Endothelial cell of umbilical vein (primary cell): ENCODE results near the gene DMBT1. TPM values are rescaled to one million over a fixed set of nuclear protein-coding genes. Genes with fewer than 3 reads are reported as not detected.

ENCODE experiments used
- BruUV-seq: library from RNA; stranded (reverse); fragments of 400-500 nt; replicated peaks from 2 replicates; lab custom pipeline; 2021; lab: Mats Ljungman, UMichigan
- CTCF ChIA-PET: fragments of 300-600, 350-600 bp; sonication (Branson Sonifier 250); formaldehyde crosslinking; loops from one replicate; lab custom pipeline; 2021; ENCODE audit warnings: antibody characterized with exemption, inconsistent platforms; lab: Charles Lee
- POLR2A ChIA-PET: fragments of 300-600, 350-600 bp; sonication (Branson Sonifier 250); formaldehyde crosslinking; loops from one replicate; lab custom pipeline; 2021; ENCODE audit warnings: antibody characterized with exemption, inconsistent platforms; lab: Charles Lee
- DNase-seq: peaks from one replicate; pipeline ENCODE4 v3.0.0-alpha.2; 2011; ENCODE audit warnings: low read depth, low spot score
- FAIRE-seq: peaks from 2 replicates; lab custom pipeline; 2011; peaks lifted over from hg19 to GRCh38; lab: Jason Lieb, UNC
- H2AFZ ChIP-seq: 2 replicates; pipeline ENCODE4 v1.6.0; 2012; ENCODE audit warnings: low read depth, low read length, control low read depth, inconsistent platforms
- H3K27ac ChIP-seq: 2 replicates; pipeline ENCODE4 v1.5.1; 2011; ENCODE audit warnings: low read depth, mild to moderate bottlenecking, control low read depth, low read length, moderate library complexity; ENCODE audit not compliant: insufficient read depth
- H3K27me3 ChIP-seq, 2 experiments: 2 replicates each; pipeline versions ENCODE4 v1.6.0 to v1.6.1; 2011; ENCODE audit warnings: low read length in 2 of 2, mixed read lengths in 1 of 2; ENCODE audit not compliant: control insufficient read depth in 2 of 2, insufficient read depth in 2 of 2
- H3K36me3 ChIP-seq, 2 experiments: 2 replicates in 1 of 2; 3 replicates in 1 of 2; pipeline ENCODE4 v1.5.1; 2011; ENCODE audit warnings: low read length in 2 of 2, mild to moderate bottlenecking in 1 of 2, moderate library complexity in 1 of 2; ENCODE audit not compliant: control insufficient read depth in 2 of 2, insufficient read depth in 2 of 2; ENCODE audit errors: extremely low read depth in 1 of 2
- H3K4me1 ChIP-seq: 3 replicates; pipeline ENCODE4 v1.5.1; 2011; ENCODE audit warnings: mild to moderate bottlenecking, low read length; ENCODE audit not compliant: control insufficient read depth, insufficient read depth; ENCODE audit errors: extremely low read depth
- H3K4me2 ChIP-seq: 2 replicates; pipeline ENCODE4 v1.6.1; 2011; ENCODE audit warnings: low read length, control low read depth, mixed read lengths; ENCODE audit not compliant: insufficient read depth
- H3K4me3 ChIP-seq, 3 experiments: fragments of 200-600 bp in 1 of 3; sonication (generic), shearing (Covaris generic) in 1 of 3; replicated peaks in 1 of 3; 2 replicates each; pipeline ENCODE4 v1.5.1; 2011 to 2016; ENCODE audit warnings: control low read depth in 3 of 3, low read length in 3 of 3, mild to moderate bottlenecking in 2 of 3, inconsistent platforms in 1 of 3, low read depth in 1 of 3, moderate library complexity in 1 of 3; ENCODE audit not compliant: insufficient read depth in 1 of 3
- H3K79me2 ChIP-seq: 2 replicates; pipeline ENCODE4 v1.6.0; 2012; ENCODE audit warnings: low read length, inconsistent platforms; ENCODE audit not compliant: control insufficient read depth, insufficient read depth
- H3K9ac ChIP-seq: replicated peaks from 2 replicates; pipeline ENCODE3; 2011; ENCODE audit warnings: low read length, control low read depth; ENCODE audit not compliant: insufficient read depth; ENCODE audit errors: extremely low read depth
- H3K9me1 ChIP-seq: replicated peaks from 3 replicates; pipeline ENCODE4 v1.6.0; 2011; ENCODE audit warnings: mild to moderate bottlenecking, low read length; ENCODE audit not compliant: control insufficient read depth, insufficient read depth; ENCODE audit errors: extremely low read depth
- H3K9me3 ChIP-seq: replicated peaks from 2 replicates; pipeline ENCODE4 v1.5.1; 2012; ENCODE audit warnings: low read length, inconsistent platforms; ENCODE audit not compliant: control insufficient read depth, insufficient read depth
- H4K20me1 ChIP-seq: replicated peaks from 2 replicates; pipeline ENCODE3; 2011; ENCODE audit warnings: mild to moderate bottlenecking, low read length; ENCODE audit not compliant: control insufficient read depth, insufficient read depth; ENCODE audit errors: extremely low read depth
- CTCF ChIP-seq, 2 donors: IDR thresholded peaks; 1 replicate in 1 of 2; 2 replicates in 1 of 2; pipeline ENCODE4 v1.5.1; 2011; ENCODE audit warnings: low read length in 2 of 2, mild to moderate bottlenecking in 2 of 2, moderate library complexity in 2 of 2, control low read depth in 1 of 2, inconsistent platforms in 1 of 2, low read depth in 1 of 2; ENCODE audit not compliant: insufficient read depth in 1 of 2; ENCODE audit errors: extremely low read depth in 1 of 2
- EZH2 ChIP-seq: IDR thresholded peaks from 2 replicates; pipeline ENCODE4 v1.6.1; 2012; ENCODE audit warnings: borderline replicate concordance, low read depth, mild to moderate bottlenecking, moderate library complexity, low read length, inconsistent platforms; ENCODE audit not compliant: severe bottlenecking
- FOS ChIP-seq: IDR thresholded peaks from 2 replicates; pipeline ENCODE4 v1.6.1; 2011; ENCODE audit warnings: mild to moderate bottlenecking, low read length, moderate library complexity, borderline replicate concordance; ENCODE audit not compliant: insufficient read depth
- GATA2 ChIP-seq: IDR thresholded peaks from 2 replicates; pipeline ENCODE4 v1.7.0; 2011; ENCODE audit warnings: low read depth, mild to moderate bottlenecking, moderate library complexity, mixed read lengths, low read length; ENCODE audit not compliant: insufficient read length, insufficient read depth
- JUN ChIP-seq: IDR thresholded peaks from 2 replicates; pipeline ENCODE4 v1.6.1; 2011; ENCODE audit warnings: borderline replicate concordance, low read depth; ENCODE audit not compliant: insufficient read length, insufficient read depth
- MAX ChIP-seq: IDR thresholded peaks from 2 replicates; pipeline ENCODE4 v1.6.1; 2011; ENCODE audit not compliant: insufficient read depth, insufficient read length
- MYC ChIP-seq: IDR thresholded peaks from one replicate; pipeline ENCODE4 v1.6.1; 2011; ENCODE audit warnings: mild to moderate bottlenecking, low read depth, low read length
- POLR2A ChIP-seq: IDR thresholded peaks from 2 replicates; pipeline ENCODE4 v1.6.1; 2012; ENCODE audit warnings: low read depth, mild to moderate bottlenecking, control low read depth, low read length
- POLR2AphosphoS5 ChIP-seq: IDR thresholded peaks from 2 replicates; pipeline ENCODE4 v1.6.1; 2012; ENCODE audit warnings: low read depth, mild to moderate bottlenecking, control low read depth, low read length, moderate library complexity; ENCODE audit not compliant: insufficient read depth
- dilution Hi-C: fragments of 300-500 bp; cut with MboI; formaldehyde crosslinking; loops from one replicate; pipeline ENCODE4 v1.15.0; 2019; ENCODE audit warnings: low sequenced_read_pairs; ENCODE audit not compliant: extremely low pct_ligation_motif_present
- intact Hi-C: fragments of 100-400 bp; cut with micrococcal nuclease; formaldehyde crosslinking; loops from one replicate; pipeline ENCODE4 v1.10.0; 2022
- polyA plus RNA-seq, 4 experiments: library from polyadenylated mRNA; depleted of rRNA in 3 of 4; stranded (reverse) in 3 of 4; unstranded in 1 of 4; fragments of >200 nt; gene quantifications; 2 replicates each; pipeline versions ENCODE4 v1.2.1 to v1.2.3, GENCODE V29; 2011 to 2012; ENCODE audit warnings: missing spikeins in 1 of 4
- total RNA-seq: library from RNA; stranded (reverse); gene quantifications from 2 replicates; pipeline ENCODE4 v1.2.3, GENCODE V29; 2021

DMBT1 gene
- total and polyA plus RNA-seq, 2 donors (not counting 3 experiments of a cell fraction or from before 2014, with no cell fraction given) = 0.01 TPM; not detected in 1

GRCh38 chr10:122665329-122665860, 104.8 kb downstream of the DMBT1 start:
- DNase-seq (no peak), FAIRE-seq (no peak)
- Histone ChIP-seq H4K20me1 (no peaks in the 10 kb centered on the region), H3K27me3 (no peaks in the 10 kb centered on the region), H2AFZ (no peak overlapping the region), H3K4me2 (no peak overlapping the region), H3K27ac (no peak overlapping the region), H3K79me2 (no peaks in the 10 kb centered on the region), H3K4me1 (no peaks in the 10 kb centered on the region), H3K9me3 (no peaks in the 10 kb centered on the region), H3K36me3 (no peaks in the 10 kb centered on the region), H3K9ac (no peak overlapping the region), H3K4me3 (no peak overlapping the region), H3K9me1 (no peaks in the 10 kb centered on the region)
- BruUV-seq = no TSS peak
- TF ChIP-seq FOS (no peak), MYC (no peak)
- POLR2A ChIA-PET = no interaction called here
- dilution Hi-C loops (no loop called here), intact Hi-C loops (no loop called here)
- CTCF ChIA-PET = no interaction called here

GRCh38 chr10:122665946-122666345, 105.4 kb downstream of the DMBT1 start:
- Histone ChIP-seq H3K4me2 (no peak overlapping the region), H3K4me3 (no peak overlapping the region), H3K9me1 (no peaks in the 10 kb centered on the region), H4K20me1 (no peaks in the 10 kb centered on the region), H3K27me3 (no peaks in the 10 kb centered on the region), H3K27ac (no peak overlapping the region), H2AFZ (no peak overlapping the region), H3K9ac (no peak overlapping the region), H3K79me2 (no peaks in the 10 kb centered on the region), H3K4me1 (no peaks in the 10 kb centered on the region), H3K9me3 (no peaks in the 10 kb centered on the region), H3K36me3 (no peaks in the 10 kb centered on the region)
- POLR2A ChIA-PET = no interaction called here
- CTCF ChIA-PET = no interaction called here
- FAIRE-seq (no peak), DNase-seq (no peak)
- intact Hi-C loops = no loop called here
- no peak for TF ChIP-seq JUN
- no peak for TF ChIP-seq MYC
- no peak for TF ChIP-seq GATA2
- no peak for TF ChIP-seq EZH2
- TF ChIP-seq MAX = no peak
- no peak for TF ChIP-seq FOS
- TF ChIP-seq POLR2AphosphoS5 = no peak
- no peak for TF ChIP-seq POLR2A
- no peak for TF ChIP-seq CTCF (IDR thresholded peaks at IDR 0.05; ENCODE audit: extremely low read depth in 1 of 2, insufficient read depth in 1 of 2, low read depth in 1 of 2, low read length in 2 of 2)
- dilution Hi-C loops = no loop called here
- no TSS peak for BruUV-seq
